Left hindlimb (tissue), 1 donor: ENCODE measurements around the gene PDZRN3.

Source experiments
- DNase-seq: peaks from one replicate; pipeline ENCODE4 v3.0.0-alpha.2; 2018

The PDZRN3 gene

DNA sequence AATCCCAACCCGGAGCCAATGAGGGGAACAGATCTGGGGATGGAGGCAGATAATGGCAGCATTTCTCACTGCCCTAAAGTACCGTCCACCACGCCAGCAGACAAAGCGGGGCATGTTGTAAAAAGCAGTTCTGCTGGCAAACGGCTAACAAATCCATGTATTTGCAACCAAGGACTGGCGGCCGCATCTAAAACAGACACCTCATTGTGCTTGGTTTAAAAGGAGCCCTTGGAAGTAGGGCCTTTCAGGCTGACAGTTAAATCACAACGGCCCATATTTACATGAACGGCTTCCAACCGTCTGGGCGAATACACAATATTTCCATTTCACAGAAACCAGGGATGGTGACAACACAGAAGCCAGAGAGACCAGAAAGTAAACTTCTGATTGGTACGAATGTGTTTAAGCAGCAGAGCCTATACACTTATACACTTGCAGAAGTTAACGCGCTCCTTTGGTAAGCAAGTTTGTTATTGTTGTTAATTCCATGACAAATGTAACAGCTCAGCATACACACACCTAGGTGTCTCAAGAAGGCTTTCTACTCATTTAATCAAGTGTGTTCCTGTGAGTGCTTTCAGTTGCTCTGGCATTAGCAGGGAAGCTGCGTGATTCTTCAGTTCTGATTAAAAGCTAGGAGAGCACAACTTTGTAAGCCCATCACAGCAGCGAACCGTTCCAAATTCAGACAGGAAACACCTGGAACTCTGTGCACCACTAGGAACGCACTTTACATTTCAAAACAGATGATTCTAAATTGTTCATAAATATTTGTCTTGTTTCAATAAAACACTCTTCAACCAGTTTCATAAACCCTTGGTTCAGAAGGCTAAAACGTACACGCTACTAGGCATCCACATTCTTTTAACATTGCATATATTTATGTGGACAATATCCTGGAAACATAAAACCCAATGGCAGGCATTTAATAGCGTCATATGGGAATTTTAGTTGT lies 112.9 kb downstream of the PDZRN3 start:
- peak; percentile 62 for DNase-seq

DNA sequence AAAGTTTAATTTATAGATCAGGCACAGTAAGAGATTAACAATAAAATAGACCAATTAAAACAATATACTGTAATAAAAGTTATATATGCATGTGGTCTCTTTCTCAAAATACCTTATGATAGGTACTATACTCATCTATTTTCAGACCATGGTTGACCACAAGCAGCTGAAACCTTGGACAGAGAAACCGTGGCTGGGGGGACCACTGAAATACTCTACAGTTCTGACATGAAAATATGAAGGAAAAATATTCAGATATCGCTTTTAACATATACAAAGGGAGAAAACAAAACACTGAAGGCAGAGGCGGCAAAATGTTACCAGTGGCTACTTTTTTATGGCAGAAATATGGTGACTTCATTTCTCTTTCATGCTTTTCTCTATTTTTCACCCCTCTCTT lies 114.0 kb downstream of the PDZRN3 start:
- DNase-seq = no peak

DNA sequence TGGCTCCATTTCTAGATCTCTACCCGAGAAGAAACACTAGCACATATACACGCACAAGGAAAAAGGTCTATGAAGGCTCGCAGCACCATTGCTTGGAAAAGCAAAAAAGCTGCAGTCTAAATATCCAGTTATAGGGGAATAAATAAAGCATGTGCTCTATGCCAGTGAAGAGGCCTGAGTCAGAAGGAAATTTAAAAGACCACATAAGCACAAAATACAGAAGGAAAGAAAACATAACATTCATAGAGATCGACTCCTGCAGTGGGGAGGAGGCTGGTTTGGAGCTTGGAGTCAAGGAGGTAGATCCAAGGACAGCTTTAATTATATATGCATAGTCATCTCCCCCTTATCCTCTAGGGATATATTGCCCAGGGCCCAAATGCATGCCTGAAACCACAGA lies 114.4 kb downstream of the PDZRN3 start:
- DNase-seq = no peak

DNA sequence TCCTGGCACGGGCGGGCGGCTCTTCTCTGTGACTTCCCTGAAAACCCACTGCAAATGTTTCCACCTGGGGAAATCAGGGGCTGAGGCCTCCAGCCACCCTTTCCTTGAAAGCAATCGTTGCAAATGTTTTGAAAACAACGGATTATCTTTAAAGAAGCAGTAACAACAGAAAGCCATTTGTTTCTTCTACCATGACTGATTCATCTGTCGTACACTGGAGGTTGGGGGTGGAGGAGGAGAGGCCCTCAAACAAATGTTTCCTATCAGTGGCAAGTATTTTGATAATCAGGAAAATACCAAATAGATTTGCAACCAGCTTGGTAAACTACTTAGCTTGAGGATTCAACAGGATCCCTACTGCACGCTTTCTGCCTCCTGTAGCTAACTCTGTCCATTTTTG lies 114.9 kb downstream of the PDZRN3 start:
- DNase-seq = no peak

DNA sequence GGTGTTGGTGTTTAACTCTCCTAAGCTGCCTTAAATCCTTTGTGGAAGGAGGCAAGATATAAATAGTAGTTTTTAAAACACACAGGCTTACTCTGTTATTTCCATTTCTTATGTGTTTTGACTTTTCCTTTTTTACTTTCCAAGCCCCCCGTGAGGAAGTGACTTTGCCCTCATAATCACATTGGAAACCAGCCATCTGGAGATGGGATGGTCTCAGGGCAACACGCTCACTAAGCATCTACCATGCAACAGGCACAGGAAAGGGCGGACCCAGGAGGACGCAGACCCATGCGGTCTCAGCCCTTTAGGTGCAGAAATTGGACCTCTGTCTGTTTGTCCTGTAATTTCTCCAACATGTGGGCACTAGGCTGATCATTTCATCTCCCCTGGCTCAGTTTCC lies 115.7 kb downstream of the PDZRN3 start:
- no peak for DNase-seq

DNA sequence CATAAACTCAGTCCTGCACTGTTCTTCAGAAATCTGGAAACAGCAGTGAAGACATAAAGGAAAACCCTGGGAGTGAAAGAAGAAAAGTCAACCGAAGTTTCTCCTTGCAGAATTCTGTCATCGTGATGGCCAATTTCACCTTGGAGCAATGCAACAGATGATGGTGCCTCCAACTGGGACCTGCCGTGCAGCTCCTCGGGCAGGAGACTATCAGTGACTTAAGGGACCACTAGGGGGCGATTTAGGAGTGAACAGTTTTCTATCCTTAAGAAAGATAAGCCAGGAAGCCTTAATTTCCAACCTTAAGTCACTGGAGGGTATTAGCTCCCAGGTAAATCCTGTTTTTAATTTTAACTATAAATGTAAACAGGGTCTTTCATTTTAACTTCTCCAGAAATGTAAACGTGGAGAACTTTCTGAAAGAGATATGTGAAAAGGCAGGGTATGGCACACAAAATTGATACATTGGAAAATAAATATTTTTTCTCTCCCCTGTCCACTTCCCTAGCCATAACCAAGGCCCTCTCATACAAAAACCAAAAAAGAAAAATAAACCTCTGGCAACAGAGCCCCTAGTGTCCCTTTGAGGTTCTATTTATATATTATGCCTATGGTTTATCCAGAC lies 116.3 kb downstream of the PDZRN3 start:
- DNase-seq = peak; percentile 56

DNA sequence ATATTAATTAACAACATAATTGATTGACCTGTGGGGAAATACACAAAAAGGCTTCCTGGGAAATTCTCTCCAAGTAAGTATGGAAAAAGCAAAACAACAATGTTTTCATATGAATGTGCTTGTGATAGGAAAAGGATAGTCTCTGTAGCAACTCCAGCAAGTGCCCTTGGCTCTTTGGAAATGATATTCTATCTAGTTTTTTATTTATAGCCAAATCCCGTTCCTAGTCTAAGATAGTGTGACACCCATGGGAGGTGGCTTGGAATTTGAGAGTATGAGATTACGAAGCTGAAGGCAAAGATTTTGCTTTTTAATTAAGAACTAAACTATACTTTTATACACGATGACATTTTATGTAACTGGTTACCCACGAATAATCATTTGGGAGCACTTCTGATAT lies 119.9 kb downstream of the PDZRN3 start:
- no peak for DNase-seq

DNA sequence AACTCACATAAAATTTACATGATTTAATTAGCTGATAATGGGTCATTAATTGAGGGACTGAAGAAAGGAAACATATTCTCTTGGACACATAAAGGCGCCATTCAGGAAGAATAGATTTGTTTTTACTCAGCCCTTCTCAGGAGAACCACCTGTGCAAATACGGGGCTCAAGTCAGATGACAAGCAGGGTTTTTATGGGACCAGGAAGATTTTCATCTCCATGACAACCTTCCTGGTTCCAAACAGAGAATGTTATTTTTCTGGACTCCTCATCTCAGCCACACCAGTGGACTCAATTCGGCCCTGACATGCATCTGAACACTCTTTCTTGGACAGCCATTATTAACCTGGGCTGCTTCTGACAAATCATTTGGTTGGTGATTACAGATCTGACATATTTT lies 120.5 kb downstream of the PDZRN3 start:
- DNase-seq = no peak

DNA sequence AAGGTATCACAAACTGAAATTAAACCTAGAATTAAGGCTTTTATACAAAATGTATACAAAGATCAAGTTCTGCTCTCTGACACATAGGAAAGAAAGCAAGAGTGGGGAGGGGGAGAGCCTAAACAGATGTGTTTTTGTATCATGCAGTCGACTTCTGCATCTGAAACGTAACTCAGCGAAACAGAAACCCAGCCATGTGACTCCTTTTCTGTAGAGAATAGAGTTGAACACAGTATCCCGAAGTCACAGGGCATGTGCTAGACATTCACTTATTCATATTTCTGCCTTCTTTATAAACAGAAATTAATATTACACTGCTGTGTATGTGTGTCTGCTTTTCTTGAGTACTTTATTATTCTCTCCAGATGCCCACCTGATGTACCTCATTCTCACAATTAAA lies 121.0 kb downstream of the PDZRN3 start:
- no peak for DNase-seq

DNA sequence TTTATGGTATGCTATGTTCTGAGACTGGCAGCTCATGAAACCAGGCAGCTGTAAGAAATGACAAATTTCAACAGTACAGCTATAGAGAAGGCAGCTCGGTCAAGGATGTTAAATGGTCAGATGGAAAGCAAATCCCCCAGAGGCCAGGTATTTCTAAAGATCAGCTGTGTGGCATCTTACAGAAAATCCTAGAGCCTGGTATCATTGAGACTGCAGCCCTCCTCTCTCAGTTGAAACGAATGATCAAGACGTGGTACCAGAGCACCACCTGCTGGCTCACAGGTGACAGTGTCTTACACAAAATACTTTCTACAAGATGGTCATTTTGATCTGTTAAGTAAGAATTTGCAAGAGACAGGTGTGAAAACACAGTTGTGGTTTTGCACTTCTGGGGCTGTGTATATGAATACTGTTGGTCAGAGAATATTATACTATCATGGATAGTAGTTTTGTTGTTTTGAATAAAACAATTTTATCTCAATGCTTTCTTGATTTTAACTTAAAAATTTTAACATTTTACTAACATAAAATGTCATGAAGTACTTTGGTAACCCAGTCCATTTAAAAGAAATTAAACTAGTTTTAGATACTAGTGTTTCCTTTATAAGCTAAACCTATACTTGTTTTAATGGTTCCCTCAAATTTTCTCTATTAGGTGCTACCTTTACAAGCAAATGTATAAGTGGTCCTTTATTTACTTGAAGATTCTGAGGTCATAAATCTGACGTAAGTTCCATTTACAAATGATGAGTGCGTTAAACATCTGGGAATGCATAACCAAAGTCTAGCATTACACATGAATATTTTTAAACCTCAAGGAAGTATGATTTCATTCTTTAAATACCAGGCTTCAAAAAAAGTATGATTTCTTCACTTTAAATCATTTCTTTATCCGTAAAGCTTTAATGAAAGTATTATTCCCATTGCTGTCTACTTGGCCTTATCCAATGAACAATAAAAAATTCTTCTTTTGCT lies 121.8 kb downstream of the PDZRN3 start:
- peak; percentile 71 for DNase-seq

DNA sequence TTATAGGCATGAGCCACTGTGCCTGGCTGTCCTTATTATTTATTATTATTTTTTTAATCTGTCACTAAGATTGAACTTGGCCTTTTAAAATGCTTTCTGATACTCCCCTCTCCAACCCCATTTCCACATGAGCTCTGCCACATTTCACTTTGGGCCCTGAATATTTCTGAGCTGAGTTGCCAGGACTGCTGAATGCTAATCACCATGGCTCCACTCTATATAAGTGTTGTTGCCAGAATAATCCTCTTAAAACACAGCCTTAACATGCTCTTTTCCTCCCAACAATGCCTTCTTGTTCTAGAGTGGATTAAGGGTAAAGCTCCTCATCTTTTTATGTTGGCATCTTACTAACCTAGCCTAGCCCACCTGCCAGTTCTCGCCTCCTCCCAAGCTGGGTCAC lies 124.4 kb downstream of the PDZRN3 start:
- no peak for DNase-seq

DNA sequence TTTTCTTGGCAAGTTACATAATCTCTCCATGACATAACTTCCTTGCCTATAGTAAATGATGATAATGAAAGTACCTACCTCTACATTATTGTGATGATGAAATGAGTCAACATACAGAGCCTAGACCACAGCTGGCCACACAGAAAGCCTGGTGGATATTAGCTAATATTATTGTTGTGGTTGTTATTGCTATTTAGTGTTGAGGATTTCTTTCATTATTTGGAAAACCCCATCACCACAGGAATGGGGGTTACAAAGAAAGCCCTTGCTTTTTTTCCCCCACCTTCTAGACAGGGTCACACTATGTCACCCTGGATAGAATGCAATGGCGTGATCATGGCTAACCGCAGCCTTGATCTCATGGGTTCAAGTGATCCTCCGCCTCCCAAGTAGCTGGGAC lies 125.0 kb downstream of the PDZRN3 start:
- no peak for DNase-seq

DNA sequence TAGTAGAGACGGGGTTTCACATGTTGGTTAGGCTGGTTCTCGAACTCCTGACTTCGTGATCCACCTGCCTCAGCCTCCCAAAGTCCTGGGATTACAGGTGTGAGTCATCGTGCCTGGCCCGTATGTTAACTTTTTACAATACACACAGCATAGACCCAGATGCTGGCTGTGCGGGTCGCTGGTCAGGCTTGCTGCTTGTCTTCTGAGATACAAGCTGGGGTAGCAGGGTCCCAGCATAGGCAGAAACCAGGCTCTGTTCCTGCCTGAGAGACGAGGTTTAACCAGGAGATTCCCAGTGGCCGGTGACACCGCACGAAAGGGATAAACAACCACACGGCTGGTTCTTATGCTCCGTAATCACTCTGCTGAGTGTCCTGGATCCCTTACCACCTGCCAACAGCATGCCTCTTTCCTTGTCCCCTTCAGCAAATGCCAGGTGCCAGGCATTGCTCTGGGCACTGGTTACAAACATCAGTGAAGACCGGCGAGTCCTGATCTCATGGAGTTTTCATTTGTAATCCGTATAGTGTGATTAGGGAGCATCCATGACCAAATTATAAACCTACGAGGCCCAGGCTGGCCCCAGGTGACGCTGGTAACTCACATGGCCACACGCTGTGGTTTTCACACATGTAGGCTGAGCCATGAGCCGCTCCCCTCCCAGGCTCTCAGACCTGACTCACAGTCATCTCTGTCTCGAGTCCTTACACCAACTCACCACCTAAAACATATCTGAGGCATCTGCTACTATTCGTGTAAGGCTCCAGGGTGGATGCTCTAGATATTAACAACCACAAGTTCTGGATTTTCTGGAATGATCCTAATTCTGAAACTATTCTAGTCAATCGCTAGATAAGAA lies 125.7 kb downstream of the PDZRN3 start:
- no peak for DNase-seq

DNA sequence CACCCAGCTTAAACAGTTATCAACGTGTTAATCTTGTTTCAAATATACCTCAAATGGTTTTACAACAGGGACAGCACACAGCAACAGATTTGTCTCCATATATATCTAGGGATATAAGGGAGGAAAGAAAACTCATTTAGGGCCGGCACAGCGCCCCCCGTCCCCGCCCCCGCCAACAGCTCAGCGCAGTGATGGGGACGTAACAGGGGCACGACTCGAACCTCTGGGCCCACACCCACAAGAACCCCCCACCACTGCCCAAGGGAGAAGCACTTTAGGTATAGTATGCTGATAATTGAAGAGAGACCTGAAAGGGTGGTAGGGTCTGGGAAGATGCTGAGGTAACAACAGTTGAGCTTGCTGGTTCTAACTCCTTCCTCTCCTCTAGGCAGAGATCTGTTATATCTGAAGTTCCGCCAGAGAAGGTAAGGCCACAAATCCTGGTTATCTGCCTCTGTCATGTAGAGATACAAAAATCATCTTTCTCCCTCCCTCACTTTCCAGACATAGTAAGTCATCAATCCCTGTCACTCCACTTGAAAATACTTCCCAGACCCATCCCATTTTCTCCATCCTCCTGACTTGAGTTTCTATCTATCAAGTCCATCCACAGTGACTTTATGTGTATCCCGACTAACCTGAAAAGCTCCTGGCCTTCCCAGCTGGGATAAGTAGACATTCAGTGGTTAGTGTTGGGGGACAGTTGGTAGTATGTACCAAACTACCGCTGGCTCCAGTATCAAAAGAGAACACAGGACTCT lies 126.9 kb downstream of the PDZRN3 start:
- no peak for DNase-seq

DNA sequence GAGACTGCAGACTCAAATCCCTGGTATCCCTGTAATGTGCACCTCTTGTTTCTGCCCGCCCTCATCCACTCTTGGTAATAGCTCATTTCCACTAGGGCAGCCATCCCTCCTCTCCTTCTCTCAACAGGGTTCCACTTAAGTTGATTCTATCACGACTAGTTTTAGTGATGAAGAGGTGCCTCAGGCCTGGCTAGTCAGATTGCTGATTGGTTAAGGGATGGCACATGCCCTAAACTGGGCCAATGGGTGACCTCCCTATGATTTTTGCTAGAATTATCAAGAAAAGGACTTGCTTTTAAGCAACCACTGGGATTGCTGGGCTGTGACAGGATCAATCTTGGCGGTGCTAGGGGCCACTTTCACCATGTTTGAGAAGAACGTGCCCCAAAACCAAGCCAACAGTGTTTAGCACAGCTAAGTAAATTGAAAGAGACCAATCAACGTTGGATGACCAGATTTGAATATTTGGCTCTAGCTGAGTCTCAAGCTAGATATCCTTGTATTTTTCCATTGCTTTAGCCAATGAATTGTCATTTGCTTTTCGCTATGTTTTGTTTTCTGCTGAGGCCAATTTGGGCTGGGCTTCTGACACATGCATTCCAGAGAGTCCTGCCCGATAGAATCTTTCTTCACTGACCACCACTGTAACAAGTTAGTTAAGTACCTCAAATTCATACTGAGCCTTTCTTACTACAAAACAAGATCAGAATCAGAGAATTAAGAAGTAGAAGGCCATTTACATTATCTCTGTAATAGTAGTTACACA lies 131.0 kb downstream of the PDZRN3 start:
- no peak for DNase-seq

DNA sequence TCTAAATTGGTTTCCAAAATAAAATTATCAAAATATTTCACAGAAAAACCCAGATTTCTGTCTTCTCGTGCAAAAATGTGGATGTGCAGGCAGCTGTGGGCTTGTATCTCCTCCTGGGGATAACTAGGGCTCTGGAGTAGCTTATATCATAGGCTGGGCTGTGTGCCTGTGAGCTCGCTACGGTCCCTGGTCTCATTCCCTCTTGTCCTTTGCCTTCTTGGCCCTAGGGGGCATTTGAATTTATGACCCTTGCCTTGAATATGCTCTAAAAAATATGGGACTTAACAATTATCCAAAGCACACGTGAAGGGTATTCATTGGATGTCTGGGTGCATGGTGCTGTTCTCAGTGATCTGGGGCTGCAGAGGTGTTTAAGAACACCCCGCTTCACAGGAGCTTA lies 132.6 kb downstream of the PDZRN3 start:
- DNase-seq = no peak

DNA sequence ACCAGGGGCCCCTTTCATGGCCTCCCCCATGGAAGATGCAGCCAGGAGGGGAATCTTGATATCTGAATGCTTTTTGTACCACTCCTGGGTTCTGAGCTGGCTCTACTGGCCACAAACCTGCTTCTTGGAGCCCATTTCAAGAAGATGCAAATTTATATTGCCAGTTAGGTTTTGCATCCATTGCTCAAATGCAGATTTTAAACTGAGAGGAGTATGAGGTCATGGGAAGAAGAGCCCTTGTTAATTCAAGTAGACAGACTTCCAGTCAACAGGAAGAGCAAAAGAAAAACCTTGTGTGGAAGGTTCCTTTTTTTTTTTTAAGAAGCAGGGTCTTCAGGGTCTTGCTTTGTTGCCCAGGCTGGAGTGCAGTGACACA lies 133.5 kb downstream of the PDZRN3 start:
- no peak for DNase-seq

DNA sequence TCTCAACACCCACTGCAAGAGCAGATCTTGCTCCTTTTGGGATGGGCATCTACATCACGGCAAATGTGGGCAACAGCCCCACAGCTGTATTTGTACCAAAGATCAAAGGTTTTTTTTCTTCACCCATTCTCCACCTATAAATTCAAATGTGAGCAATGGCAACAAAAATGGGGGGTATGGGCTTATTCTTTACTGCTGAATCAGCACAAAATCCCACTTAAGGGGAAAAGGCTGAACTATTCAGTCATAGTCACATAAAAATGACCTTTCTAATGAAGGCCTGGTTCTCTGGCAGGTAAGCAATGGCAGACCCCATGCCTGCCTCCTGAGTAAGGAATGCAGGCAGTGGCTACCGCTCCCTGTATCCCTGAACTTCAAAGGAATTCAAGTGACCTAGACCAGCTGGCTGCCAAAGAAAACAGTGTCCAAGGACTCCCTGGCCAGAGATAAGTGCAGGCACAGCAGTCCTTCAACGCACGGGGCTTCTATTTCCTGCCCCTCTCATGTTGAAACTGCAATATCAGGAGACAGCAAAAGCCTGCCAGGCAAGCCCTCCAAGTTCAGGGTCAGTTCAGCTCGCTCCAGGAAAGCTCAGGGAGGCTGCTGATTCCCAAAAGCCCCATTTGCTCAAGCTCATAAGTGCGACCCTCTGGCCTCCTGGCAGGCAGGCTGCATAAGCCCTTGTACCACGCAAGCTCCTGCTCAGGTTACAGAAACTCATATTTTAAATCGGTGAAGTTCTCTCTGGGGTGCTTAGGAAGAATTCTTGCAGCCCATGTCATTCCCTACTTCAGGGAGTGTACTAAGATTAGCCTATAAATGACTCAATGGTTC lies 134.1 kb downstream of the PDZRN3 start:
- peak; percentile 49 for DNase-seq

DNA sequence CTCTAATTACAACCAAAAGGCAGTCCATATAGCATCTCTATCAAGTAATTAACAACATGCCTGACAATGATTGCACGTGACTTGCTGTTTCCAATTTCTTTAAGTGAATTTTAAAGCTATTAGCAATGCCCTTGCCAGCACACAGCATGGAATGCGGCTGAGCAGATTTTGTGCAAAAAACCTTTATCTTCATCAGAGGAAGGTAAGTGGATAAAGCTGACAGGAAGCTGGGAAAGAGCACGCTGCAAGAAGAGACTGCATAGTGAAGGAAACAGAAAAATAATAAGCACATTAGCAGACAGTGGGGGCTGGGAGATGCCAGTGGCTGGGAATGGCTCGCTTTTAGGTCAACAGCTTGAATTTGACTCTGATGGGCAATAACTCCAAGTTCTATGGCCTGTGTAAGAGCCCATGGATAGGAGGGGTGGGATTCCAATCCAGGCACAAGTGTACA lies 138.8 kb downstream of the PDZRN3 start:
- no peak for DNase-seq
